ENCODE results near the gene OXCT1. TPM values are rescaled to one million over a fixed set of nuclear protein-coding genes. Genes with fewer than 3 reads are reported as not detected.

Gene OXCT1
- total RNA-seq, 1 experiment from 2014 or later = 20.6 TPM

DNA sequence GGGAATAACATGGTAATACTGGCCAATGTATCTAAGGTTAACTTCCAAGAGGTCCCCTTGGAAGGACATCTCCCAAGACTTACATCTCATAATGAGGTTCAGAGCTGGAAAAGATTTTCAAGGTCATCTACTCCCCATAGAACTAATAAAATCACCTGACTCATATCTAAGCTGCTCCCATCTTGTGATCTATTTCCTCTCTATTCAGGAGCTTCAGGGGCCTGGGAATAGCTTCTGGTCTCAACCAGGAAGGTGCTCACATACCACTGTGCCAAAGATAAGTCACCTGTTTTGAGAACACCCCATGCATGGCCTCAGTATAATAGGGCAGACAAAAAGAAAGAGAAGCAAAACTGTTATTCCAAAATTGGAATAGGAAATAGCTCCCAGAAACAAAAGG, 74.2 kb downstream of the OXCT1 start:
- Mint-ChIP-seq H3K27ac (no peak overlapping the region), H3K36me3 (0 out of 2 replicates have a peak, but pooled peaks cover 3% of the 10 kb centered on the region), H3K4me1 (peaks cover 19% of the 10 kb centered on the region), H3K4me3 (no peak overlapping the region), H3K27me3 (ENCODE audit: low read depth) (no peaks in the 10 kb centered on the region), H3K9me3 (no peaks in the 10 kb centered on the region)
- CTCF ChIA-PET = interaction anchor here (0.9 kb wide), 1 partner anchor 37 kb away, joined by 3 read pairs; no protein-coding TSS in a partner anchor
- no peak for ATAC-seq
- TF ChIP-seq, protein P1, sequence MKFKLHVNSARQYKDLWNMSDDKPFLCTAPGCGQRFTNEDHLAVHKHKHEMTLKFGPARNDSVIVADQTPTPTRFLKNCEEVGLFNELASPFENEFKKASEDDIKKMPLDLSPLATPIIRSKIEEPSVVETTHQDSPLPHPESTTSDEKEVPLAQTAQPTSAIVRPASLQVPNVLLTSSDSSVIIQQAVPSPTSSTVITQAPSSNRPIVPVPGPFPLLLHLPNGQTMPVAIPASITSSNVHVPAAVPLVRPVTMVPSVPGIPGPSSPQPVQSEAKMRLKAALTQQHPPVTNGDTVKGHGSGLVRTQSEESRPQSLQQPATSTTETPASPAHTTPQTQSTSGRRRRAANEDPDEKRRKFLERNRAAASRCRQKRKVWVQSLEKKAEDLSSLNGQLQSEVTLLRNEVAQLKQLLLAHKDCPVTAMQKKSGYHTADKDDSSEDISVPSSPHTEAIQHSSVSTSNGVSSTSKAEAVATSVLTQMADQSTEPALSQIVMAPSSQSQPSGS (CRISPR knock-in tag; IDR thresholded peaks at IDR 0.05; ENCODE audit: borderline replicate concordance, low read depth) = no peak
- TF ChIP-seq CREM (CRISPR knock-in tag; IDR thresholded peaks at IDR 0.05) (no peak), NFATC4 (CRISPR knock-in tag; IDR thresholded peaks at IDR 0.05) (no peak), MLX (CRISPR knock-in tag; IDR thresholded peaks at IDR 0.05) (no peak), JUN (CRISPR knock-in tag; IDR thresholded peaks at IDR 0.05) (no peak), E2F1 (CRISPR knock-in tag; IDR thresholded peaks at IDR 0.05) (no peak), NR2C2 (CRISPR knock-in tag; IDR thresholded peaks at IDR 0.05) (no peak), IRF2 (CRISPR knock-in tag; IDR thresholded peaks at IDR 0.05; ENCODE audit: borderline replicate concordance, low read depth) (no peak), RELA (CRISPR knock-in tag; IDR thresholded peaks at IDR 0.05; ENCODE audit: borderline replicate concordance) (no peak), TCF7 (CRISPR knock-in tag; IDR thresholded peaks at IDR 0.05; ENCODE audit: low read depth) (no peak), ETV6 (CRISPR knock-in tag; IDR thresholded peaks at IDR 0.05) (no peak), ZNF416 (CRISPR knock-in tag; IDR thresholded peaks at IDR 0.05) (no peak), JAZF1 (CRISPR knock-in tag; IDR thresholded peaks at IDR 0.05) (no peak), ZNF317 (CRISPR knock-in tag; IDR thresholded peaks at IDR 0.05; ENCODE audit: borderline replicate concordance, low read depth) (no peak)
- TF ChIP-seq, protein P2, sequence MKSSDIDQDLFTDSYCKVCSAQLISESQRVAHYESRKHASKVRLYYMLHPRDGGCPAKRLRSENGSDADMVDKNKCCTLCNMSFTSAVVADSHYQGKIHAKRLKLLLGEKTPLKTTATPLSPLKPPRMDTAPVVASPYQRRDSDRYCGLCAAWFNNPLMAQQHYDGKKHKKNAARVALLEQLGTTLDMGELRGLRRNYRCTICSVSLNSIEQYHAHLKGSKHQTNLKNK (CRISPR knock-in tag; IDR thresholded peaks at IDR 0.05) = no peak
- TF ChIP-seq, protein P3, sequence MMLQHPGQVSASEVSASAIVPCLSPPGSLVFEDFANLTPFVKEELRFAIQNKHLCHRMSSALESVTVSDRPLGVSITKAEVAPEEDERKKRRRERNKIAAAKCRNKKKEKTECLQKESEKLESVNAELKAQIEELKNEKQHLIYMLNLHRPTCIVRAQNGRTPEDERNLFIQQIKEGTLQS (CRISPR knock-in tag; conservative IDR thresholded peaks at IDR 0.05) = no peak
- TF ChIP-seq, protein P4, sequence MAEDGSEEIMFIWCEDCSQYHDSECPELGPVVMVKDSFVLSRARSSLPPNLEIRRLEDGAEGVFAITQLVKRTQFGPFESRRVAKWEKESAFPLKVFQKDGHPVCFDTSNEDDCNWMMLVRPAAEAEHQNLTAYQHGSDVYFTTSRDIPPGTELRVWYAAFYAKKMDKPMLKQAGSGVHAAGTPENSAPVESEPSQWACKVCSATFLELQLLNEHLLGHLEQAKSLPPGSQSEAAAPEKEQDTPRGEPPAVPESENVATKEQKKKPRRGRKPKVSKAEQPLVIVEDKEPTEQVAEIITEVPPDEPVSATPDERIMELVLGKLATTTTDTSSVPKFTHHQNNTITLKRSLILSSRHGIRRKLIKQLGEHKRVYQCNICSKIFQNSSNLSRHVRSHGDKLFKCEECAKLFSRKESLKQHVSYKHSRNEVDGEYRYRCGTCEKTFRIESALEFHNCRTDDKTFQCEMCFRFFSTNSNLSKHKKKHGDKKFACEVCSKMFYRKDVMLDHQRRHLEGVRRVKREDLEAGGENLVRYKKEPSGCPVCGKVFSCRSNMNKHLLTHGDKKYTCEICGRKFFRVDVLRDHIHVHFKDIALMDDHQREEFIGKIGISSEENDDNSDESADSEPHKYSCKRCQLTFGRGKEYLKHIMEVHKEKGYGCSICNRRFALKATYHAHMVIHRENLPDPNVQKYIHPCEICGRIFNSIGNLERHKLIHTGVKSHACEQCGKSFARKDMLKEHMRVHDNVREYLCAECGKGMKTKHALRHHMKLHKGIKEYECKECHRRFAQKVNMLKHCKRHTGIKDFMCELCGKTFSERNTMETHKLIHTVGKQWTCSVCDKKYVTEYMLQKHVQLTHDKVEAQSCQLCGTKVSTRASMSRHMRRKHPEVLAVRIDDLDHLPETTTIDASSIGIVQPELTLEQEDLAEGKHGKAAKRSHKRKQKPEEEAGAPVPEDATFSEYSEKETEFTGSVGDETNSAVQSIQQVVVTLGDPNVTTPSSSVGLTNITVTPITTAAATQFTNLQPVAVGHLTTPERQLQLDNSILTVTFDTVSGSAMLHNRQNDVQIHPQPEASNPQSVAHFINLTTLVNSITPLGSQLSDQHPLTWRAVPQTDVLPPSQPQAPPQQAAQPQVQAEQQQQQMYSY (CRISPR knock-in tag; IDR thresholded peaks at IDR 0.05) = no peak
- TF ChIP-seq, protein P5, sequence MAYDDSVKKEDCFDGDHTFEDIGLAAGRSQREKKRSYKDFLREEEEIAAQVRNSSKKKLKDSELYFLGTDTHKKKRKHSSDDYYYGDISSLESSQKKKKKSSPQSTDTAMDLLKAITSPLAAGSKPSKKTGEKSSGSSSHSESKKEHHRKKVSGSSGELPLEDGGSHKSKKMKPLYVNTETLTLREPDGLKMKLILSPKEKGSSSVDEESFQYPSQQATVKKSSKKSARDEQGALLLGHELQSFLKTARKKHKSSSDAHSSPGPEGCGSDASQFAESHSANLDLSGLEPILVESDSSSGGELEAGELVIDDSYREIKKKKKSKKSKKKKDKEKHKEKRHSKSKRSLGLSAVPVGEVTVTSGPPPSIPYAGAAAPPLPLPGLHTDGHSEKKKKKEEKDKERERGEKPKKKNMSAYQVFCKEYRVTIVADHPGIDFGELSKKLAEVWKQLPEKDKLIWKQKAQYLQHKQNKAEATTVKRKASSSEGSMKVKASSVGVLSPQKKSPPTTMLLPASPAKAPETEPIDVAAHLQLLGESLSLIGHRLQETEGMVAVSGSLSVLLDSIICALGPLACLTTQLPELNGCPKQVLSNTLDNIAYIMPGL (CRISPR knock-in tag; IDR thresholded peaks at IDR 0.05) = no peak
- DNase-seq (ENCODE audit: low spot score) = no peak
- POLR2A ChIA-PET = no interaction called here

Measured in WTC11 (cell line).